GM12878 (cell line): ENCODE results near the gene SVOP. TPM values are rescaled to one million over a fixed set of nuclear protein-coding genes. Genes with fewer than 3 reads are reported as not detected.

Source experiments
- ATAC-seq: fragments of 200-7000 bp; cut with Tn5 transposase; 3 replicates; pipeline ENCODE4 v1.9.1; 2020; ENCODE audit warnings: mild to moderate bottlenecking, moderate library complexity
- BruUV-seq: library from RNA; stranded (reverse); fragments of 400-500 nt; replicated peaks from 2 replicates; lab custom pipeline; 2021; lab: Mats Ljungman, UMichigan
- CTCF ChIA-PET: fragments of 300-600 bp; sonication (Branson Sonifier 250); formaldehyde crosslinking; extraction: SDS; loops from one replicate; lab custom pipeline; 2021; ENCODE audit warnings: inconsistent platforms; lab: Yijun Ruan, JAX
- POLR2A ChIA-PET: fragments of 350-600 bp; formaldehyde crosslinking; extraction: SDS; loops from one replicate; lab custom pipeline; 2021; ENCODE audit warnings: inconsistent platforms; lab: Charles Lee
- RAD21 ChIA-PET: fragments of 300-600 bp; sonication (Branson Sonifier 250); formaldehyde crosslinking; loops from one replicate; lab custom pipeline; 2023; ENCODE audit warnings: antibody characterized with exemption; ENCODE audit not compliant: unreplicated experiment; lab: Charles Lee
- SMC1A ChIA-PET: fragments of 300-600 bp; sonication (Branson Sonifier 250); formaldehyde crosslinking; loops from one replicate; lab custom pipeline; 2023; ENCODE audit not compliant: unreplicated experiment, uncharacterized antibody; lab: Charles Lee
- DNase-seq: peaks from one replicate; pipeline ENCODE4 v3.0.0-alpha.2; 2011; ENCODE audit warnings: low read depth, low spot score
- FAIRE-seq: peaks from 3 replicates; lab custom pipeline; 2011; peaks lifted over from hg19 to GRCh38; lab: Jason Lieb, UNC
- H2AFZ ChIP-seq: 2 replicates; pipeline ENCODE4 v1.6.0; 2011; ENCODE audit warnings: low read depth, low read length, control low read depth; ENCODE audit not compliant: control insufficient read depth
- H3K27ac ChIP-seq: 2 replicates; pipeline ENCODE4 v1.5.1; 2011; ENCODE audit warnings: control low read depth; ENCODE audit not compliant: control insufficient read depth, insufficient read depth
- H3K27me3 ChIP-seq, 2 experiments: replicated peaks in 1 of 2; 2 replicates each; pipeline versions ENCODE4 v1.6.0 to v1.6.1; 2011; ENCODE audit warnings: low read length in 1 of 2; ENCODE audit not compliant: control insufficient read depth in 2 of 2, insufficient read depth in 2 of 2
- H3K36me3 ChIP-seq, 2 experiments: 2 replicates each; pipeline ENCODE4 v1.5.1; 2011; ENCODE audit warnings: low read length in 1 of 2; ENCODE audit not compliant: control insufficient read depth in 2 of 2, insufficient read depth in 2 of 2
- H3K4me1 ChIP-seq: 2 replicates; pipeline ENCODE4 v1.6.1; 2011; ENCODE audit warnings: mild to moderate bottlenecking, low read length, moderate library complexity, mixed read lengths; ENCODE audit not compliant: control insufficient read depth, insufficient read depth
- H3K4me2 ChIP-seq: 2 replicates; pipeline ENCODE4 v1.6.0; 2011; ENCODE audit warnings: control low read depth; ENCODE audit not compliant: control insufficient read depth, insufficient read depth
- H3K4me3 ChIP-seq: fragments of 200-600 bp; sonication (generic); 2 replicates; pipeline ENCODE4 v1.5.1; 2016
- H3K79me2 ChIP-seq: 2 replicates; pipeline ENCODE4 v1.6.0; 2011; ENCODE audit warnings: low read length; ENCODE audit not compliant: control insufficient read depth, insufficient read depth
- H3K9ac ChIP-seq: 2 replicates; pipeline ENCODE4 v1.8.0; 2011; ENCODE audit warnings: low read length, control low read depth, mixed read lengths; ENCODE audit not compliant: control insufficient read depth, insufficient read depth
- H3K9me3 ChIP-seq: replicated peaks from 3 replicates; pipeline ENCODE4 v1.5.1; 2011; ENCODE audit warnings: mild to moderate bottlenecking, low read length; ENCODE audit not compliant: control insufficient read depth, insufficient read depth
- H4K20me1 ChIP-seq: 2 replicates; pipeline ENCODE4 v1.6.0; 2011; ENCODE audit not compliant: control insufficient read depth, insufficient read depth
- EGR1 ChIP-seq, 2 experiments: IDR thresholded peaks; 1 replicate in 1 of 2; 2 replicates in 1 of 2; pipeline ENCODE4 v1.6.1; 2011 to 2012; ENCODE audit warnings: low read depth in 2 of 2, low read length in 2 of 2, borderline replicate concordance in 1 of 2, mild to moderate bottlenecking in 1 of 2, moderate library complexity in 1 of 2
- EP300 ChIP-seq, 2 experiments: fragments of 150-350 bp in 1 of 2; IDR thresholded peaks; 2 replicates each; pipeline ENCODE4 v1.6.1; 2011 to 2012; ENCODE audit warnings: low read depth in 2 of 2, low read length in 2 of 2, borderline replicate concordance in 1 of 2, improper control_type of control experiment in 1 of 2, inconsistent platforms in 1 of 2; ENCODE audit not compliant: control insufficient read depth in 1 of 2
- HDAC2 ChIP-seq: fragments of 200-600 bp; sonication (generic); IDR thresholded peaks from 2 replicates; pipeline ENCODE4 v1.6.1; 2017
- JUND ChIP-seq: IDR thresholded peaks from 2 replicates; pipeline ENCODE4 v1.6.1; 2012; ENCODE audit warnings: low read depth, mild to moderate bottlenecking, low read length, improper control_type of control experiment, moderate library complexity
- NR2C2 ChIP-seq: IDR thresholded peaks from 2 replicates; pipeline ENCODE4 v1.6.1; 2011; ENCODE audit warnings: borderline replicate concordance, low read depth; ENCODE audit not compliant: control insufficient read depth, insufficient read length
- PKNOX1 ChIP-seq: fragments of 450-650 bp; IDR thresholded peaks from 2 replicates; pipeline ENCODE4 v1.6.1; 2016; ENCODE audit warnings: mild to moderate bottlenecking
- SRF ChIP-seq, 2 experiments: IDR thresholded peaks; 2 replicates each; pipeline ENCODE4 v1.6.1; 2011; ENCODE audit warnings: low read depth in 2 of 2, low read length in 2 of 2, mild to moderate bottlenecking in 1 of 2, moderate library complexity in 1 of 2
- TAF1 ChIP-seq: IDR thresholded peaks from 2 replicates; pipeline ENCODE4 v1.6.1; 2011; ENCODE audit warnings: mild to moderate bottlenecking, low read depth, low read length, borderline replicate concordance
- ZBTB4 ChIP-seq: fragments of 450-650 bp; formaldehyde crosslinking; IDR thresholded peaks from 2 replicates; pipeline ENCODE4 v1.4.0; 2022; ENCODE audit warnings: mild to moderate bottlenecking, moderate library complexity
- WGBS: methylation state at CpG from one replicate; pipeline ENCODE4 v1.1.6; 2016; ENCODE audit warnings: low lambda C conversion rate; ENCODE audit not compliant: insufficient replicate concordance, insufficient coverage; ENCODE audit errors: missing lambda C conversion rate; 5-methylcytosine and 5-hydroxymethylcytosine counted together
- in situ Hi-C: fragments of 300-500 bp; cut with MboI; formaldehyde crosslinking; loops from 9 replicates; pipeline ENCODE4 v1.14.3; 2018; ENCODE audit warnings: mixed read lengths
- intact Hi-C: fragments of 100-400 bp; cut with micrococcal nuclease; formaldehyde crosslinking; loops from one replicate; pipeline ENCODE4 v1.14.2; 2022; ENCODE audit not compliant: unreplicated experiment
- polyA plus RNA-seq, 11 experiments: library from polyadenylated mRNA; depleted of rRNA in 4 of 11; unstranded in 6 of 11; stranded (reverse) in 5 of 11; fragments of >200 nt; fragmentation: Nextera tagmentation in 4 of 11; fragmentation: Illumina TruSeq in 1 of 11; extraction: Ambion mirVana in 4 of 11; extraction: Trizol in 1 of 11; gene quantifications; 1 replicate in 1 of 11; 2 replicates in 10 of 11; pipeline versions ENCODE4 v1.2.1 to v1.2.3, GENCODE V29; 2011 to 2016; ENCODE audit warnings: inconsistent platforms in 2 of 11, missing spikeins in 2 of 11, low read depth in 1 of 11
- total RNA-seq, 4 experiments: library from RNA; depleted of rRNA in 3 of 4; stranded (reverse); fragments of >200 nt in 3 of 4; fragmentation: Illumina TruSeq in 1 of 4; extraction: Trizol in 1 of 4; gene quantifications; 2 replicates each; pipeline versions ENCODE4 v1.2.1 to v1.2.3, GENCODE V29; 2013 to 2021

The SVOP gene
- total and polyA plus RNA-seq, 10 of the 15 experiments (the other 5 are each of a cell fraction or from before 2014, with no cell fraction given): under 0.01 TPM; not detected in 9

- no peak for TF ChIP-seq PKNOX1
Observed at GRCh38 chr12:109064143-109064542, 43.3 kb upstream of the SVOP start (continued).

GRCh38 chr12:109058773-109059172, 37.9 kb upstream of the SVOP start:
- no peak overlapping the region for H3K9ac ChIP-seq
- no peak for FAIRE-seq
- intact Hi-C loops (no loop called here), in situ Hi-C loops (no loop called here)
- no peak overlapping the region for H3K4me3 ChIP-seq
- 96% methylated on average over 6 of the region's 6 CpGs for WGBS
- no peak overlapping the region for H3K27ac ChIP-seq
- peaks cover 5% of the 10 kb centered on the region for H3K79me2 ChIP-seq
- ChIA-PET RAD21 (no interaction called here), CTCF (no interaction called here), POLR2A (interaction anchor here (1.1 kb wide), 1 partner anchor 112 kb away, joined by 3 read pairs; no protein-coding TSS in a partner anchor), SMC1A (no interaction called here)
- no peak for TF ChIP-seq EP300 (IDR thresholded peaks at IDR 0.05; ENCODE audit: borderline replicate concordance in 1 of 2, control insufficient read depth in 1 of 2, low read depth in 2 of 2, low read length in 2 of 2)
- TF ChIP-seq TAF1: no peak
- TF ChIP-seq JUND: no peak
- no peak for TF ChIP-seq NR2C2
- no peak for TF ChIP-seq ZBTB4
- no peak for TF ChIP-seq SRF (IDR thresholded peaks at IDR 0.05; ENCODE audit: low read depth in 2 of 2, low read length in 2 of 2)
- TF ChIP-seq EGR1 (IDR thresholded peaks at IDR 0.05; ENCODE audit: borderline replicate concordance in 1 of 2, low read depth in 2 of 2, low read length in 2 of 2): no peak
- no peak for TF ChIP-seq HDAC2
- no peak for DNase-seq
- no peaks in the 10 kb centered on the region for H3K27me3 ChIP-seq
- H2AFZ ChIP-seq: no peak overlapping the region
- no peak for ATAC-seq
- peaks cover 11% of the 10 kb centered on the region for H3K4me1 ChIP-seq
- H3K36me3 ChIP-seq: no peaks in the 10 kb centered on the region
- no TSS peak for BruUV-seq
- H3K4me2 ChIP-seq: no peak overlapping the region
- no peaks in the 10 kb centered on the region for H4K20me1 ChIP-seq
- no peaks in the 10 kb centered on the region; the same call in 2 of the 3 replicates for H3K9me3 ChIP-seq
